ENCODE data around the gene ATP8A1.
"Not testable (repeated sequence)": the region's sequence is repeated elsewhere in the genome, so short reads cannot be mapped to it uniquely, and the experiment has no call there.

The ATP8A1 gene

GRCh38 chr4:42392436-42392835 is 264.5 kb downstream of the ATP8A1 start:
- no peak for TF ChIP-seq CTCF (IDR thresholded peaks at IDR 0.05; ENCODE audit: low read depth, low read length)
- H3K4me3 ChIP-seq (ENCODE audit: low read depth, low read length), result no peak overlapping the region

GRCh38 chr4:42391981-42392380 is 264.9 kb downstream of the ATP8A1 start:
- no peak overlapping the region for H3K4me3 ChIP-seq (ENCODE audit: low read depth, low read length)
- TF ChIP-seq CTCF (IDR thresholded peaks at IDR 0.05; ENCODE audit: low read depth, low read length), result no peak

- no peak overlapping the region for H3K4me3 ChIP-seq (ENCODE audit: low read depth, low read length)
- TF ChIP-seq CTCF (IDR thresholded peaks at IDR 0.05; ENCODE audit: low read depth, low read length), result no peak
Measured at GRCh38 chr4:42391355-42391664, 265.6 kb downstream of the ATP8A1 start.

- no peak for TF ChIP-seq CTCF (IDR thresholded peaks at IDR 0.05; ENCODE audit: low read depth, low read length)
- no peak overlapping the region for H3K4me3 ChIP-seq (ENCODE audit: low read depth, low read length)
Measured at GRCh38 chr4:42390622-42391354, 266.1 kb downstream of the ATP8A1 start.

- no peak overlapping the region for H3K4me3 ChIP-seq (ENCODE audit: low read depth, low read length)
- TF ChIP-seq CTCF (IDR thresholded peaks at IDR 0.05; ENCODE audit: low read depth, low read length), result no peak
Measured at GRCh38 chr4:42385516-42385915, 271.4 kb downstream of the ATP8A1 start.

GRCh38 chr4:42381666-42382065 is 275.2 kb downstream of the ATP8A1 start:
- no peak for TF ChIP-seq CTCF (IDR thresholded peaks at IDR 0.05; ENCODE audit: low read depth, low read length)
- H3K4me3 ChIP-seq (ENCODE audit: low read depth, low read length), result no peak overlapping the region

GRCh38 chr4:42377497-42377896 is 279.4 kb downstream of the ATP8A1 start:
- no peak for TF ChIP-seq CTCF (IDR thresholded peaks at IDR 0.05; ENCODE audit: low read depth, low read length)

GRCh38 chr4:42372303-42372702 is 284.6 kb downstream of the ATP8A1 start:
- H3K4me3 ChIP-seq (ENCODE audit: low read depth, low read length), result not testable (repeated sequence)

More at GRCh38 chr4:42377497-42377896, 279.4 kb downstream of the ATP8A1 start:
- H3K4me3 ChIP-seq (ENCODE audit: low read depth, low read length), result no peak overlapping the region
